Endothelial cell of coronary artery (primary cell): ENCODE measurements around the gene TARBP1. TPM values are rescaled to one million over a fixed set of nuclear protein-coding genes. Genes with fewer than 3 reads are reported as not detected.

Source experiments
- total RNA-seq: library from RNA; depleted of rRNA; stranded (reverse); fragments of >200 nt; gene quantifications from 2 replicates; pipeline ENCODE4 v1.2.3, GENCODE V29; 2014

Gene TARBP1, protein sequence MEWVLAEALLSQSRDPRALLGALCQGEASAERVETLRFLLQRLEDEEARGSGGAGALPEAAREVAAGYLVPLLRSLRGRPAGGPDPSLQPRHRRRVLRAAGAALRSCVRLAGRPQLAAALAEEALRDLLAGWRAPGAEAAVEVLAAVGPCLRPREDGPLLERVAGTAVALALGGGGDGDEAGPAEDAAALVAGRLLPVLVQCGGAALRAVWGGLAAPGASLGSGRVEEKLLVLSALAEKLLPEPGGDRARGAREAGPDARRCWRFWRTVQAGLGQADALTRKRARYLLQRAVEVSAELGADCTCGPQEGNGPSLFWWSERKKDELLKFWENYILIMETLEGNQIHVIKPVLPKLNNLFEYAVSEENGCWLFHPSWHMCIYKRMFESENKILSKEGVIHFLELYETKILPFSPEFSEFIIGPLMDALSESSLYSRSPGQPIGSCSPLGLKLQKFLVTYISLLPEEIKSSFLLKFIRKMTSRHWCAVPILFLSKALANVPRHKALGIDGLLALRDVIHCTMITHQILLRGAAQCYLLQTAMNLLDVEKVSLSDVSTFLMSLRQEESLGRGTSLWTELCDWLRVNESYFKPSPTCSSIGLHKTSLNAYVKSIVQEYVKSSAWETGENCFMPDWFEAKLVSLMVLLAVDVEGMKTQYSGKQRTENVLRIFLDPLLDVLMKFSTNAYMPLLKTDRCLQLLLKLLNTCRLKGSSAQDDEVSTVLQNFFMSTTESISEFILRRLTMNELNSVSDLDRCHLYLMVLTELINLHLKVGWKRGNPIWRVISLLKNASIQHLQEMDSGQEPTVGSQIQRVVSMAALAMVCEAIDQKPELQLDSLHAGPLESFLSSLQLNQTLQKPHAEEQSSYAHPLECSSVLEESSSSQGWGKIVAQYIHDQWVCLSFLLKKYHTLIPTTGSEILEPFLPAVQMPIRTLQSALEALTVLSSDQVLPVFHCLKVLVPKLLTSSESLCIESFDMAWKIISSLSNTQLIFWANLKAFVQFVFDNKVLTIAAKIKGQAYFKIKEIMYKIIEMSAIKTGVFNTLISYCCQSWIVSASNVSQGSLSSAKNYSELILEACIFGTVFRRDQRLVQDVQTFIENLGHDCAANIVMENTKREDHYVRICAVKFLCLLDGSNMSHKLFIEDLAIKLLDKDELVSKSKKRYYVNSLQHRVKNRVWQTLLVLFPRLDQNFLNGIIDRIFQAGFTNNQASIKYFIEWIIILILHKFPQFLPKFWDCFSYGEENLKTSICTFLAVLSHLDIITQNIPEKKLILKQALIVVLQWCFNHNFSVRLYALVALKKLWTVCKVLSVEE (N-terminal part only)
- 15.5 and 18.8 TPM in 2 replicates for total RNA-seq

GRCh38 chr1:234478481-234479309, at the start of gene TARBP1:
TARBP1 (minus strand) TSS chr1:234479179; CDS start chr1:234479103, 76 bp downstream.

DNA sequence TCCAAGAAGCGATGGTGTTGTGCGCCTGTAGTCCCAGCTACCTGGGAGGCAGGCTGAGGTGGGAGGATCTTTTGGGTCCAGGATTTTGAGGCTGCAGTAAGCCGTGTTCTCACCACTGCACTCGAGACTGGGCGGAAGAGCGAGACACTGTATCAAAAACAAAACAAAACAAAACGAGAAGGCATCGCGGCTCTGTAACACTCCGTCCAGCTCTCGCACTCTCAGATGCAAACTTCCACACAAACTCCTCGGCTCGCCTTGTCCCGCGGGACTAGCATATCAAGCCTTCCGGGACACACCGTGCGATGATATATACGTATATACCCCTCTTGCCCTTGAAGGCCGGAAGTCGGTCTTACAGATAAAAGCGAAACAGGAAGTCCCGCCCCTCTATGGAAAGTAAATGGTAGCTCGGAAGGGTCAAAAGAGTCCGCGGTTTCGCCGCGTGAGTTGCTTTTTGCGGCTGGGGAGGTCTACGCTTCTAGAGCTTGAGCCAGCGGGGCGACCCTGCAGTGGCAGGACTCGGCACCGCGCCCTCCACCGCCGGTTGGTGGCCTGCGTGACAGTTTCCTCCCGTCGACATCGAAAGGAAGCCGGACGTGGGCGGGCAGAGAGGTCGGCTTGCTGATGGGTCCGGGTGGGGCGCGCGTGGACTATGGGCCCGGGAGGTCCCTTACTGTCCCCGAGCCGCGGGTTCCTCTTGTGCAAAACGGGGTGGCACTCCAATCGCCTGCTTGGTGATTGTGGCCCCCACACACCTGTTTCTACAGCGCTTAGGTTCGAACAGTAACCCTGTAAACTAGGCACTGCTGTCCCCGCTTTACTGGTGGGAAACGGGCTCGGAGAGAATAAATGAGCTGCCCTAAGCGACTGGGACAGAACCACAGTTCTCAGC, 105.7 kb downstream of the TARBP1 start, which contains the start of gene COA6:
Gene COA6, plus strand, starts transcription at position 393 of the 895 bp plus-strand sequence. Its CDS starts 11 bp downstream, at position 404.

Other genes starting within 250 kb of the TARBP1 start
- 21.4 and 22.7 TPM in 2 replicates for gene COA6, start 105.7 kb downstream of the TARBP1 start, total RNA-seq
- gene IRF2BP2, start 131.0 kb upstream of the TARBP1 start, total RNA-seq = 51.1 and 58.4 TPM in 2 replicates